NCI-H446 treated with DMSO at 0.1 percent for 48 hours (cell line): ENCODE data around the gene SASH1.
"Not testable (repeated sequence)": the region's sequence is repeated elsewhere in the genome, so short reads cannot be mapped to it uniquely, and the experiment has no call there.

Experiments
- DNase-seq: peaks from one replicate; lab custom pipeline; 2025; lab: John Stamatoyannopoulos, UW

The SASH1 gene

DNA sequence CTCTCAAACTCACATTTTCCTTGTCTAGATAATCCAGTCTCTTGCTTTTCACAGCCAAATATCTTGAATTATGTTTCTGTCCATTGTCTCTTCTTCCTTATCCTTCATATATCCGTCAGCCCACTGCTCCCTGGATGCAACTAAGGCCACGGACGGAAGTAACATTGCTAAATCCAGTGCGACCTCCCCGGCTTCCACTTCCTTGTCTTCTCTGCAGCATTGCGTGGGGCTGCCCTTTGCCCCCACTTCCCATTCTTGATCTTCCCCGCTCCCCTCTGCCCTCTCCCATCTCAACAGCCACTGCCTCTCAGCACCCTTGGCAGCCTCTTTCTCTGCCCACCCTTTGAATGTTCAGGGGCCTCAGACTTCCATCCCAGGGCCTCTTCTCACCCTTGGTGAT is 213.8 kb downstream of the SASH1 start:
- DNase-seq = no peak

DNA sequence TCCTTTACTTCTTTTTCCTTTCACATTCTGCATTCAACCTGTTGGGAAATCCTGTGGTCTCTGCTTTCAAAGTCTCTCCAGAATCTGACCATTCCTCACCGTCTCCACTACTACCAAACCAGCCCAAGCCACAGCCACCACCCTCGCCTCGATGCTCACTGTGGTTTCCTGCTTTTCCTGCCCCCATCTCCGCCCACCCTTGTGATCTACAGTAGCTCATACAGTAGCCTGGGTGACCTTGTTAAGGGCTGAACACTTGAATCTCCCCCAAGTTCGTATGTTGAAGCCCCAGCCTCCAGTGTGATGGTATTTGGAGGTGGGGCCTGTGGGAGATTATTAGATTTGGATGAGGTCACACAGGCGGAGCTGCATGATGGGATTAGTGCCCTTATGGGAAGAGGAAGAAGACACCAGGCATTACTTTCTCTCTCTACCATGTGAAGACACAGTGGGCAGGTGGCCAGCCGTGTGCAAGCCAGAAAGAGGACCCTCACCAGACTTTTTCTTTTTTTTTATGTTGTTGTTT is 215.2 kb downstream of the SASH1 start:
- no peak for DNase-seq

DNA sequence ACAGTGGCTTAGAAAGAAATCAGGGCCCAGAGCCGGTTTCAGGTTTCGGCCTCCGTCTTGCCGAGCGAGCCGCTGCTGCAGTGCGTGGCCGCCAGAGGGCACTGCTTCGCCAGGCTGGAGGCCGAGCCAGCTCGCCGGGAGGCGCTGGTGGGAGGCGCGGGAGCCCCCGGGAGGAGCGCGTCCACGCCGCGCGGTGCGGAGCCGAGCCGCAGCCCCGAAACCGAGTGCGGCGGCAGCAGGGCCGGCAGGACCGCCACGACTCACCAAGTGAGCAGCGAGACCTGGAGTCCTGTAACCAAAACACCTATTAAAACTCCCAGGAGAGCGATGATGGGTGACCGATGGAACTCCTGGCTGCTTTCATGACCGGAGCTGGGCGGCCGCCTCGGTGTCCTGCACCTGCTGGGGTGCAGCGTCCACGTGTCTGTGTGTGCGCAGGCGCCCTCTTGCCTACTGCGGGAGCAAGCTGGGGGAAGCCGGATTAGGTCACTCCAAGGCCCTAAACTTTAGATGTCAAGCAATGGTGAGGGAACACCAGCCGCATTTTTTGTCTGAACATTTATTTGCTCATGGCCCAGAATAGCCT is 217.3 kb downstream of the SASH1 start:
- DNase-seq = no peak

DNA sequence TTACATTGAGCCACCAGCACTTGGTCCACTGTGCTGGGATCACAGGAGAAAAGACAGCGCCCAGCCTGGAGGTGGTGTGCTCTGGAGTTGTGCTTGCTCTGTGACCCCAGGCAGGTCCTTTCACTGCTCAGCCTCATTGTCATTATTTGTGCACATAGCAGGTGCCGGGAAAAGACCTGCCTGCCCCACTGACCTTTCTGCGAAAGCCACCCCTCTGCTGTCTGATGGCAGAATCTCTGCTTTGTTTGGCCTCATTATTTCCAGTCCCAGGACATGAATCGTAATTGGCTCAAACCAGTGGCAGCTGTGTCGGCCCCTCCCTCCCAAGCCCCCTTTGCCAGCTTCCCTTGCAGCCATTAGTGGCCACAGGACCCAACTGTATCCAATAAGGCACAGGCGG is 219.0 kb downstream of the SASH1 start:
- DNase-seq = no peak

DNA sequence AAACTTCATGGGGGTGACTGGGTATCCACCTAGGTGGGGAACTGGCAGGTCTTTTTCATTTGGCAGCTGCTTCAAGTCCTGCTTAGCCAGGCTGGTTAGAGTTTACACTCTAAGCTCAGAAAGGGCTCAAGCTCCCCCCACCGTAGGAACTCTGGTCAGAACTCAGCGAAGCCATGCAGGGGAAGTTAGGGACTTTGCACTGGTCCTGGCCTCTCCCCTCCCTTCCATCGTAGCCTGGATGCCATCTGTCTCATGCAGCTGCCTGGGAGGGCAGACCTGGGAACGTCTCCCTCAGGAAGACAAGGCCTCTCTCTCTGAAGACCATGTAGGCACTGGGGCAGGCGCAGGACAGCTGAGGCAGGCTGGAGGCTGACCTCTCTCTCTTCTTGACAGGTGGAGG is 220.4 kb downstream of the SASH1 start:
- DNase-seq = no peak

DNA sequence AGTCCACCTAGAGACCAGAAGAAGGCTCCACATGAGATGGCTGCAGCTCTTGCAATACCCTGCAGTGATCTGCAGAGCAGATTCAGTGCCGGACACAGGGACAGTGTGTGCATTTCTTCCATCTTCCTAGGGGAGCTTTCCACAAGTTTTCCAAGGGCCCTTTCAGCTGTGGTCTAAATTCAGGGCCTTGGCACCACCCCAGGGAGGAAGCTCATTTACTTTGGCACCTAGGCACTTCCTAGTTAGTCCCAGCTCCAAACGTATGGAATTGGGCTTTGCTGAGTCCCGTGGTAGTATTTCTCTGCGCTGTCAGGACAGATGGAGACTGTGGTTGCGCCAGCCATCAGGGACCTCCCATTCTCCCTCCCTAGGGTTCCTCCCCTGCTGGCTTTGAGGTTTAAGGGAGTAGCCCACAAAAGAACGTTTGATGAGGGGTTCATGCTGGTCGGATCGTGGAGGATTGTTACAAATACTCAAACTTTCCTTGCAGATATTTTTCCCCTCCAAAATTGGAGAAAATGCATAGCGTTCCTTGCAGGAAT is 221.9 kb downstream of the SASH1 start:
- no peak for DNase-seq

DNA sequence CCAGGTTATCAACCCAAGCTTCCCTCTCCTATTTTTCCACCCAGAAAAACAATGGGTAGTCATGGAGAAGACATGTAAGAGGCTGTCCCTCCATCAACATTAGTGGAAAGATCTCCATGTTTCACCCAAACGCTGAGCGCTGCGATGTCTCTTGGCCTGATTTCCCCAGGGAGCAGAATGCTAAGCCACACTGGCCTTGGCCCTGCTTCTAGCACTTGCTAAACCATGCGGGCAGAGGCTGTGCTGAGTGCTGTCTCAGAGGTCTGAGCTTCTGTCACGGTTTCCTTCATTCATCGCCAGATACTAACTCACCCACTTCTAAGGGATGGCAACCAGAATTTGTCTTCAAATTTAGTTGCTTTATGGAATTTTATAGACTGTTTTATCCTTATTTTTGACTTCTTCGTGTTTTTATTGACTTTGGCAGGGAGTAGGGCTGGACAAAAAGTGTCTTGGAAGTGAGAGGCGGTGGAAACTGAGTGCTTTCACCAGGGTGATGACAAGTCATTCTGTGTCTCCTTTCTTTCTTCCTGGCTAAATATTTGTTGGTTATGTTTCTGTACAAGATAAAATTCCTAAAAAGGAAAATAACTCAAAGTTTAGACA is 222.8 kb downstream of the SASH1 start:
- DNase-seq = no peak

DNA sequence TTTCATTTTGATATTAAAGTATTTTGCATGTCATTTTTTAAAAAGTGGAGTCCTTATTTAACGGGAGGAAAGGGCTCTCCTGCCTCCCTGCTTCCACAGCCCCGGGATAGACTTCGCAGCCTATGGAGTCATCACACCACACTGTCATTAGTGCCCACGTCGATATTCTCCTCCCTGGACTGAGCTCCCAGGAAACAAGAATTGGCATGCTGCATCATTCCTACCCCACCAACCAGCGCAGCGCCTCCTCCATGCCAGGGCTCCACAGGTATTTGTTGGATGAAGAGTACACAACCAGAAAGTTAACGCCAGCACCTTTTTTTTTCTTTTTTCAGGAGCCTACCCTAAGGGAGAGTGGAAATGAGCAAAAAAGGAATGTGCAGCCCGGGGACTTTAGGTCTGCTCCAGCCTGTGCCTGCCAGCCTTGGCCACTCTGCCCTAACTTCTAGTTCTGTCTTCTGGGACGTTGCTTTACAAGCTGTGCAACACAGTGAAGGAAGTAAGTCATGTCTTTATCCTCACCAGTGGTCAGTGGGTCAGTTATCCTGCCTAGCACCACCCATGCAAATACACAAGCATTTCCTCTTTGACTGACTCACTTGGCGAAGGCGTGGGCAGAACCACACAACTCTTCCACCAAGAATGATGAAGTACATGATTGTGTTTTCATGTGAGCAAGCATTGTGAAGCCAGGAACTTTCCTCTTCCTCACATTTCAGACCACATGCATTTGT is 223.5 kb downstream of the SASH1 start:
- no peak for DNase-seq

DNA sequence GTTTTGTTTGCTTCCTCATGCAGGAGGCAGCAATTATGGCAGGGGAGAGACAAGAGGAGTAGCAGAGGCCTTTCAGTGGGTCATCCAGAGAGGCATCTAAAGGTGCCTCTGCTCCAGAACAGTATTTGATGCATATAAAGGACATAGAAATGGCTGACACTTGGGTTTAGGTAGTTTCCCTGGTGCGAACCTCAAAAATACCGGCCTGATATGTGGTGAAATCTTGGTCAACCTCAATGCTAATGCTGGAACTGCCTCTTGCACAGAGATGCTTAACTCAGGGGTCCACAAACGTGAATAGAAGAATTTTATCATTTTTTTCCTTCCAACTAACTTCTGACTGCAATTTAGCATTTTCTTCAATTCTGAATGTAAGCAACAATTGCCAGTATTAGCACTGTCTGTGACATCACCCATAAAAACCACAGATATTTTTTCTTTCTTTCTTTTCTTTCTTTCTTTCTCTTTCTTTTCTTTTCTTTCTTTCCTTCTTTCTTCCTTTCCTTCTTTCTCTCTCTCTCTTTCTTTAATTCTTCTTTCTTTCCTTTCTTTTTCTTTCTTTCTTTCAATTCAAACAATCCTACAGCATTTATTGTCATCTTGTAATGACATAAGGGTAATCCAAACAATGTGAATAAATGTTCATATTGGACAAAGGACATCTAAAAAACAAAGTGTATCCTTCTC is 224.2 kb downstream of the SASH1 start:
- no peak for DNase-seq

DNA sequence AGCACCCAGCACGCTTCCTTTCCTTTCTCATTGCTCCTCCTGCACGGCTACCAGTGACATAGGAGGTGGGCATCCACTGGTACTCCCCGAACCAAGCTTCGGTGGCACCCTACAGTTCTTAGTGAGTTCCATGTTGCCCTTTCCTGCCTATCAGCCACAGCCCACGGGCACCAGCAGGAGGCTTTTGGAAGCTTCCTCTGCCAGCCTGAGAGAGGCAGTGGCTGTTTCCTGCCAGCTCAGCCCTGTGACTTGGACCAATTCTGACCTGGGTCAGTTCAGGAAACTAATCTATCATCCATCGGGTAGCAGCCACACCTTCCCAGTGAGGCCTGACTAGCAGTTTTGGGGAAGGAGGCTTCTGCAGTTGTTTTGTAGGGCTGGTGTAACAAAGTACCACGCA is 227.8 kb downstream of the SASH1 start:
- DNase-seq = no peak

DNA sequence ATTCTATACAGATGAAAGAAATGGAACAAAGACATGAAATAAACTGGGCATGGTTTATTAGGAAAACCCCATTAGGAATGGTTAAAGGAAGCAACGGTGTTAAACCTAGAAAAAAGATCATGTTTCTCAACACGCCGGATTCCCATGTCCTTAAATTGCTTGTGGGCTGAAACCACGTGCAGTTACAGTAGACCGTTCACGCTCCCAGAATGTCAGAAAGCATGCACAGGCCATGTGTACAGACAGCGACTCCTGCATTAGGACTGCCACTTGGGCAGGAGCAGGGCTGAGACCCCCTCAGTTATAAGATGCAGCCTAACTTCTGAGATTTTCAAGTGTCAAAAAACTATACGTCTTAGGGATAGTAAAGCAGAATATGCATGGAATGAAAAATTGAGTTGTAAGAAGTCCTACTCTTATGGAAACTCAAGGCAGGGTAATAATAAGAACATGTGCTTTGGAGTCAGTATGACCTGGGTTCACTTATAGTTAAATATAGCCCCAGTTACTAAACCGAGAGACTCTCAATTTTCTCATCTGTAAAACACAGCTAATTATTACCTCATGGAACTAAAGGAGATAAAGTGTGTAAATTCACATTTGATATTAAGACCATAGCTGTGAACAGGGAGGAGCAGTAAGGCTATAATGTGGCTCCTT is 230.2 kb downstream of the SASH1 start:
- DNase-seq = no peak

DNA sequence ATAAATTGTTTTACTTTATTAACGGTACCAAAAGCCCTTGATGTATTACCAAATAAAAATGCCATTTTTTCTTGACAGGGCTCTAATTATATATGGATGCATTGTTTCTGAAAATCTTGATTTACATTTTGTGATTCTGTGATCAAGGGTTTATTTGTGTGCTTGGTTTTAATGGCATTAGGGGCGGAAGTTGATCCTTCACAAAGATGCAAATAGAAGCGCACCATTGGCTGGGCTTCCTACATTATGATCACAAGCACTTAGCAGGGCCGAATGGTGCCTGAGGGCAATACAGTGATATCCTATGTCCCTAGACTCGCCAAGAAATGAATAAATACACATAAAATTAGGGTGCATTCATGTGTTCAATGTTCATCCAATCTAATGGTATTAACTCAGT is 231.3 kb downstream of the SASH1 start:
- DNase-seq = no peak

DNA sequence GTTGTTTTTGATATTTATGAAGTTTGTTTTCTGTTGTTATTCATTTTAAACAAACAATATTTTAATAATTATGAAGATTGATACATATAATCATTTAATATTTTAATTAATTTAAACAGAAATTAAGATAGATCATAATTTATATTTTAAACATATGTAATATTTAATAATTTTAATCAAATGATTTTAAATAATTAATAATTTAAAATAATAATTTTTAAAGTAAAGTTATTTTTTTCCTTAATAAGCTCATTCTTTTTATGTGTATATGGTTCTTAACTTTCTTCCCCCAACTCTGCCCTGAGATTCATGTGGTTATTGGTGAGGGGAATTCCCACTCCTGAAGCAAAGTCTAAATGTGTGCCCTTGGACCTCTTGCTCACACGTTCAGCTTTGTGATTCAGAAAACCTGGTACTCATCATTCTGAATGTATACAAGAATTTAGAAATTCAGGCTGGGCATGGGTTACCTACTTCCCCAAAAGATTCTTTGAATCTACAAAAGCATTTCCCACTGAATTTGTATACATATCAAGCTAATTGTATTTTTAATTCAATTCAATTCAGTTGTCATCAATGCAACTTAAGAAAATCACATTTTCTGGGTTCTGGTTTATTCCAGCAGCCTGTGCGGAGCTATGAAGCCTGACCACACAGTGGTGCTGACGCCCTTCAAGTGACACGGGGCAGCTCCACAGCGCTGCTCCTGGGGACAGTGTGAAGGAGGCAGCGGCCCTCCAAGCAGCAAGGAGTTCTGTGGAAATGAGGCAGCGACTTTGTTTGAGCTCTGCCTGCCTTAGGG is 235.2 kb downstream of the SASH1 start:
- DNase-seq = no peak

DNA sequence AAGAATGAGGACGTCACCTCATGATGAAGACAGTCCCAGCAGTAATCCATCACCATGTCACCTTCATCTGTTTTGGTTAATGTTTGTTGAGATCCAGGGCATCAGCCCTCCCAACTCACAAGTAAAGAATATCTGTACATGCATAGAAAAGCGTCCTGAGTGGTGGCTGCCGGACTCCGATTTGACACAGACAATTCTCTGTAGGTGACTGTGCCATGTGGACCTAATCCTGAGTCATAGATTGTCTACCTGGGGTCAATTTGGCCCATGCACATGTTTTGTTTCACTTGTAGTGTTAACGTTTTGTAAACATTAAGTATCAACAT is 235.8 kb downstream of the SASH1 start:
- no peak for DNase-seq

DNA sequence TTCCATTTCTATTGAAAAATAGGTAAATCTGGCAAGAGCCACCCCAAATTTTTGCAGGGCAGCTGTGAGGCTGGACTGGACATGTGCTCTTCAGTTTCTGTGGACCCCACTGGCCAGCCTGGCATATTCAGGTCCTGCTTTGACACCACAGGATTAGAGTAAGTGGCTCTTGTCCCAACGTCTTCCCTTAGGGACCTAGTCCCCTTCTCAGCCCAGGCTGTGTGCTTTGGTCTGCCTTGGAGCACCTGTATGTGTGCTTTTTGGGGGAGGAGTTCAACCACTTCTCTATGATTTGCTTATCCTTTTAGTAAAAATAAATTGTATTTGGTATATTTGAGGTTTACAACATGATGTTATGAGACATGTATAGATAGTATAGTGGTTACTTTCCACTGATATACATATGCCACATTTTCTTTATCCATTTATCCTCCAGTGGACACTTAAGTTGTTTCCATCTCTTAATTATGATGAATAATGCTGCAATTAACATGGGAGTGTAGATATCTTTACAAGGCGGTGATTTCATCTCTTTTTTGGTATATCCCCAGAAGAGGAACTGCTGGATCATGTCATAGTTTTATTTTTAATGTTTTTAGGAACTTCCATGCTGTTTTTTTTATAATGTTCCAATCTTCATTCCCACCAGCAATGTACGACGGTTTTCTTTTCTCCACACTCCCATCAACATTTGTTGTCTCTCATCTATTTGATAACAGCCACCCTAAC is 236.4 kb downstream of the SASH1 start:
- DNase-seq = no peak

DNA sequence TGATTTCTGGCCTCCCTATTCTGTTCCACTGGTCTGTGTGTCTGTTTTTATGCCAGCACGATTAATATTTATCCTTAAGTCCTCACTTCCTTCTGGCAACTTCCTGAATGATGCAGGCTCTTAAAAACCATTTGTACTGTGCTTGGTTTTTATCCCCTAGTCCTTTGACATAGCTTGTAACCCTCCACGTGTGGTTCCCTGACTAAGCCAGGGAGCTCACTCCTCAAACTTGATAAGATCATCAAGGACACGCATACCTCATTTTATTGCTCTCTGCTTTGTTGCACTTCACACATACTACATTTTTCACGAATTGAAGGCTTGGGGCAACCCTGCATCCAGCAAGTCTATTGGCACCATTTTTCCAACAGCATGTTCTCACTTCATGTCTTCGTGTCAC is 237.8 kb downstream of the SASH1 start:
- no peak for DNase-seq

DNA sequence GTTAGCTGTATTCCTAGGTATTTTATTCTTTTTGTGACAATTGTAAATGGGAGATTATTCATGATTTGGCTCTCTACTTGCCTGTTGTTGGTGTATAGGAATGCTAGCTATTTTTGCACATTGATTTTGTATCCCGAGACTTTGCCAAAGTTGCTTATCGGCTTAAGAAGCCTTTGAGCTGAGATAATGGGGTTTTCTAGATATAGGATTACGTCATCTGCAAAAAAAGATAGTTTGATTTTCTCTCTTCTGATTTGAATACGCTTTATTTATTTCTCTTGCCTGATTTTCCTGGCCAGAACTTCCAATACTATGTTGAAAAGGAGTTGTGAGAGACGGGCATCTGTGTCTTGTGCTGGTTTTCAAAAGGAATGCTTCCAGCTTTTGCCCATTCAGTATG is 241.0 kb downstream of the SASH1 start:
- no peak for DNase-seq

DNA sequence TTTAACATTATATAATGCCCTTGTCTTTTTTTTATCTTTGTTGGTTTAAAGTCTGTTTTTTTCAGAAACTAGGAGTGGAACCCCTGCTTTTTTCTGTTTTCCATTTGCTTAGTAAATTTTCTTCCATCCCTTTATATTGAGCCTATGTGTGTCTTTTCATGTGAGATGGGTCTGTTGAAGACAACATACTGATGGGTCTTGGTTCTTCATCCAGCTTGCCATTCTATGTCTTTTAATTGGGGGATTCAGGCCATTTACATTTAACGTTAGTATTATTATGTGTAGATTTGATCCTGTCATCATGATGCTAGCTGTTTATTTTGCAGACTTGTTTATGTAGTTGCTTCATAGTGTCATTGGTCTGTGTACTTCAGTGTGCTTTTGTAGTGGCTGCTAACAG is 243.0 kb downstream of the SASH1 start:
- not testable (repeated sequence) for DNase-seq

DNA sequence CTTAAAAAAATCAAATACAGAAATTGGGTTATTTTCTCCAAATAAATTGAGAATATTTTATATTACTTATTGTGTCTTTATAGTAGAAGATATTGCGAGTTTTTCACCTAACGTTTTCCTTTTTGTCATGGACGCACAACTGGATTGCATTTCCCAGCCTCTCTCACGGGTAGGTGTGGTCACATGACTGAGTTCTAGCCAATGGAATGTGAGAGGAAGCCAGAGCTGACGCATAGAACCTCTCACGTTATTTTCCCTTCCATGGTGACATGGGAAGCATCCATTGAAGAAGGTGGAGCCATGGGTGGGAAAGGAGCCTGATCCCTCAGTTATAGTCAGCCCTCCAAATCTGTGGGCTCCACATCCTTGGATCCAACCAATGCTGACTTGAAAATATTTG is 248.2 kb downstream of the SASH1 start:
- no peak for DNase-seq

DNA sequence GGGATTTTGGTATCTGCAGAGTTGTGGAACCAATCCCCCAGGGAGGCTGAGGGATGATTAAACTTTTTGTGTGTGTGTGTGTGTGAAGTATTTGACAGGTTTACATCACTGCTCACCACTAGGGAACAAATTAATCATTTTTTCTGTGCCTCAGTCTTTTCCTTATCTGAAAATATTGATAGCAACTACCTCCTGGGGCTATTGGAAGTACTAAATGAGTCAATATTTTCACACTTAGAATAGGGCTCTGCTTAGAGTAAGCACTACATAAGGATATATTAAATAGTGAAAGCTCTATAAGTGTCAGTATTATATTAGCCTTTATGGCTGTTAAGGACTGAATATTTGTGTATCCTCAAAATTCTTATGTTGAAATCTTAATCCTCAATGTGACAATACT is 249.0 kb downstream of the SASH1 start:
- DNase-seq = no peak
